Upper lobe of left lung (tissue), 6 donors: ENCODE results near the gene RGS18. TPM values are rescaled to one million over a fixed set of nuclear protein-coding genes. Genes with fewer than 3 reads are reported as not detected.

ENCODE experiments used
- ATAC-seq, 2 donors: fragments of 200-7000 bp; cut with Tn5 transposase; one replicate each; pipeline ENCODE4 v1.9.1; 2022; ENCODE audit warnings: mild to moderate bottlenecking in 2 of 2, moderate library complexity in 2 of 2; ENCODE audit not compliant: low FRiP score in 2 of 2
- DNase-seq, 2 donors: peaks; one replicate each; pipeline ENCODE4 v3.0.0-alpha.2; 2019 to 2020
- H3K27ac ChIP-seq, 4 donors: fragments of 200-600 bp; sonication (generic); one replicate each; pipeline ENCODE4 v1.5.1; 2016 to 2019
- H3K27me3 ChIP-seq, 4 donors: fragments of 200-600 bp; sonication (generic); one replicate each; pipeline ENCODE4 v1.5.1; 2017 to 2019
- H3K36me3 ChIP-seq, 4 donors: fragments of 200-600 bp; sonication (generic); one replicate each; pipeline ENCODE4 v1.5.1; 2016 to 2019
- H3K4me1 ChIP-seq, 4 donors: fragments of 200-600 bp; sonication (generic); one replicate each; pipeline ENCODE4 v1.5.1; 2018 to 2019
- H3K4me3 ChIP-seq, 4 donors: fragments of 200-600 bp; sonication (generic); one replicate each; pipeline ENCODE4 v1.5.1; 2017 to 2019; ENCODE audit warnings: mild to moderate bottlenecking in 2 of 4, moderate library complexity in 1 of 4
- H3K9me3 ChIP-seq, 4 donors: fragments of 200-600 bp; sonication (generic); one replicate each; pipeline ENCODE4 v1.5.1; 2018 to 2019
- EP300 ChIP-seq, 4 donors: sonication (generic); formaldehyde crosslinking; IDR thresholded peaks; one replicate each; pipeline ENCODE4 v1.5.1; 2017; ENCODE audit warnings: antibody characterized with exemption in 4 of 4, control low read depth in 2 of 4
- POLR2A ChIP-seq, 4 donors: fragments of 450-650 bp; IDR thresholded peaks; one replicate each; pipeline ENCODE4 v1.5.1; 2016 to 2017; ENCODE audit warnings: antibody characterized with exemption in 4 of 4, mild to moderate bottlenecking in 2 of 4
- POLR2AphosphoS5 ChIP-seq, 2 donors: sonication (generic); formaldehyde crosslinking; IDR thresholded peaks; one replicate each; pipeline ENCODE4 v1.5.1; 2017; ENCODE audit warnings: antibody characterized with exemption in 2 of 2
- WGBS, 2 donors: methylation state at CpG; one replicate each; pipeline ENCODE4 v1.1.5; 2017 to 2018; 5-methylcytosine and 5-hydroxymethylcytosine counted together
- total RNA-seq, 6 donors: library from RNA; depleted of rRNA in 4 of 6; stranded (reverse); fragments of >200 nt in 4 of 6; gene quantifications; one replicate each; pipeline versions ENCODE4 v1.1.0 to v1.2.1, GENCODE V29; 2016 to 2021
- TF ChIP-seq, protein P1 (sequence below), 6 experiments: fragments of 450-650 bp in 4 of 6; fragments of 200-600 bp in 2 of 6; sonication (generic) in 2 of 6; IDR thresholded peaks; one replicate each; pipeline ENCODE4 v1.5.1; 2016 to 2019; ENCODE audit warnings: antibody characterized with exemption in 6 of 6
- donor health status: DM: no; HTN: no; CAD: no; lungs with moderate emphysema.
- donor health status: DM: no; HTN: yes; CAD: no; lungs with severe emphysema.

RGS18 gene
- total RNA-seq, 6 donors from 2014 or later: 3.1 to 13.8 (median 9.1) TPM

DNA sequence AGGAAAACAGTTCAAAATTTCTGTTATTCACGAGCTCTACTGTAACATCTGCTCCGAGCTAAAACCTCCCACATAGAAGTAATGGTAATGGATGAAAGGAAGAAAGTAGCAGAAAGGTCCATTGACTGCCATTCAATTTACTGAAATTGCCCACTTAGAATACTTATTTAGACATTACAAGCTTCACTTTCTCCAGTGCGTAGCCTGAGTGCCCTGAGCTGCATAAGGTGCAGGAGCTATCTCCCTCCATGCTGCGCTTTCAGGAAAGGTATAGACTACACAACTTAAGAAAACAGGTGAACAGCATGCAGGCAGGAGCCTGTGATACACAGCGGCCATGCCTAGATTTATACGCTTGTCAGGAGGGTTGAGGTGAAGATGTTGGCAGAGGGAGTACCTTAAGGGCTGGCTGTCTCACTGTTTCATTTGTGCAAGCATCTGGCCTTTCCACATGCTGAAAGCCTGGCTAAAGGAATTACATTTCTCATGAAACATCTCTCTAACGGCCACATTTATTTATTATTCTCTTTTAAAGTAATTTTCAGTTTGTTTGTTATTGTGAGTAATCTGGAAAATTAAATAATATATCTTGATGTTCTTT is 74.7 kb downstream of the RGS18 start:
- no peaks in the 10 kb centered on the region for H3K4me1 ChIP-seq
- no peaks in the 10 kb centered on the region for H3K27me3 ChIP-seq
- H3K4me3 ChIP-seq: no peak overlapping the region
- DNase-seq (no peak), ATAC-seq (no peak)
- H3K9me3 ChIP-seq: no peaks in the 10 kb centered on the region
- no peaks in the 10 kb centered on the region for H3K36me3 ChIP-seq
- H3K27ac ChIP-seq: no peak overlapping the region
- WGBS, 2 donors: 84 to 86% methylated on average over 7 of the region's 7 CpGs
- TF ChIP-seq POLR2A (IDR thresholded peaks at IDR 0.05) (no peak), EP300 (IDR thresholded peaks at IDR 0.05) (no peak), POLR2AphosphoS5 (IDR thresholded peaks at IDR 0.05) (no peak)
- TF ChIP-seq, protein P1, sequence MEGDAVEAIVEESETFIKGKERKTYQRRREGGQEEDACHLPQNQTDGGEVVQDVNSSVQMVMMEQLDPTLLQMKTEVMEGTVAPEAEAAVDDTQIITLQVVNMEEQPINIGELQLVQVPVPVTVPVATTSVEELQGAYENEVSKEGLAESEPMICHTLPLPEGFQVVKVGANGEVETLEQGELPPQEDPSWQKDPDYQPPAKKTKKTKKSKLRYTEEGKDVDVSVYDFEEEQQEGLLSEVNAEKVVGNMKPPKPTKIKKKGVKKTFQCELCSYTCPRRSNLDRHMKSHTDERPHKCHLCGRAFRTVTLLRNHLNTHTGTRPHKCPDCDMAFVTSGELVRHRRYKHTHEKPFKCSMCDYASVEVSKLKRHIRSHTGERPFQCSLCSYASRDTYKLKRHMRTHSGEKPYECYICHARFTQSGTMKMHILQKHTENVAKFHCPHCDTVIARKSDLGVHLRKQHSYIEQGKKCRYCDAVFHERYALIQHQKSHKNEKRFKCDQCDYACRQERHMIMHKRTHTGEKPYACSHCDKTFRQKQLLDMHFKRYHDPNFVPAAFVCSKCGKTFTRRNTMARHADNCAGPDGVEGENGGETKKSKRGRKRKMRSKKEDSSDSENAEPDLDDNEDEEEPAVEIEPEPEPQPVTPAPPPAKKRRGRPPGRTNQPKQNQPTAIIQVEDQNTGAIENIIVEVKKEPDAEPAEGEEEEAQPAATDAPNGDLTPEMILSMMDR (IDR thresholded peaks at IDR 0.05): no peak

DNA sequence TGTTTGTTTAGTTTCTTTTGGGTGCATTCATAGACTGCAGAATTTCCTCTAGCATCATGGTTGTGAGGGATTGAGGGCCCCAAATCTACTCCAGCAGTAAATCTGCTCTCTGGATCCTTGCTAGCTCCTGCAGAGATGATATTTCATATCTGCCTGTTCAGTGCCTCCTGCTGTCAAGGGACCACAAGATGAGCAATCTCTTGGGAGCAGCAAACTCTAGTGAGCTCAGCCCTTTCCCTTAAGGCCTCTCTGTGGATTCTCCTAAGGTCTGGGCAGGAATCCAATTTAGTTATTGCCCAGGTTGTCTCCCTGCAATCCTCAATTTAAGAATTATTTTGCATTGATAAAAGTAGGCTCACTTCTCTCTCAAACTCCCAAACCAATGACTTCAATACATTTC is 76.9 kb downstream of the RGS18 start:
- ATAC-seq (no peak), DNase-seq (no peak)
- no peaks in the 10 kb centered on the region for H3K36me3 ChIP-seq

More for the DNA sequence above, 76.9 kb downstream of the RGS18 start:
- Histone ChIP-seq H3K27ac (no peak overlapping the region), H3K27me3 (no peaks in the 10 kb centered on the region), H3K4me3 (no peak overlapping the region), H3K4me1 (no peaks in the 10 kb centered on the region), H3K9me3 (no peaks in the 10 kb centered on the region)
- TF ChIP-seq POLR2A (IDR thresholded peaks at IDR 0.05) (no peak), POLR2AphosphoS5 (IDR thresholded peaks at IDR 0.05) (no peak), EP300 (IDR thresholded peaks at IDR 0.05) (no peak)
- TF ChIP-seq, protein P1 (IDR thresholded peaks at IDR 0.05): no peak

Other genes with a start within 250 kb of the RGS18 start
- not detected for gene RGS21, start 158.5 kb downstream of the RGS18 start, total RNA-seq